Erythroblast (primary cell): ENCODE measurements around the gene TEAD1.

Source experiments
- GATA1 ChIP-seq: IDR thresholded peaks from 2 replicates; pipeline ENCODE4 v1.6.1; 2011; ENCODE audit warnings: low read depth, mild to moderate bottlenecking, control low read depth, low read length, moderate library complexity
- POLR2A ChIP-seq: IDR thresholded peaks from 2 replicates; pipeline ENCODE4 v1.6.1; 2011; ENCODE audit warnings: mild to moderate bottlenecking, low read length

DNA sequence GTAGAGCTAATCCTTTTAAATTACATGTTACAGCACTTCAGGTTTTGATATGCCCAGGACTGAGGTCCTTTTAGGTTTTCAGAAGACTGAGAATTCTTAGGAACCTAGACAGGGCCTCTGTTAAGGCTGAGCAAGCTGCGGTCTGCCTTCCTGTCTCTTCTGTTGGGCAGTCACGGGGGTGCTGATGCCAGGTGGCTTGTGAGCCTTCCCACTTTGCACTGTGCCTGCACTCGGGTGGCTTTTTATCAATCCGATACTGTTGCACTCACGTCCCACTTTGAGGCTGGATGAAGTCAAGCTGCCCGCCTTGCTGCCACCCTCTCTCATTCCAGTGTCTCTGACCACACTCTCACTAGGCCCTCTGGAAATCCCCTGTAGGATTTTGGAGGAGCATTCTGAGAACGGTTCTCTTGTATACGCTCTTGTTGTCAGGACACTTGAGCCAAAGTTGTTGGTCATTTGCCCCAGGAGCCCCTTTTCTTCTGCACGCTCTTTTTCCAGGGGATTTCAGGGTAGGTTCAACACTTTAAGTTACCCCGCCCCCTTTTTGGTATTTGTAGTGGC, 141.8 kb downstream of the TEAD1 start:
- TF ChIP-seq POLR2A: no peak
- no peak for TF ChIP-seq GATA1
